GM18909 (cell line): ENCODE data around the gene SHISAL2A.
"Not testable (repeated sequence)": the region's sequence is repeated elsewhere in the genome, so short reads cannot be mapped to it uniquely, and the experiment has no call there.

Experiments used
- ATAC-seq: cut with Tn5 transposase; IDR thresholded peaks from one replicate; pipeline ENCODE4 v1.9.1; 2021; ENCODE audit warnings: mild to moderate bottlenecking; ENCODE audit not compliant: unreplicated experiment, poor library complexity

Gene SHISAL2A

DNA sequence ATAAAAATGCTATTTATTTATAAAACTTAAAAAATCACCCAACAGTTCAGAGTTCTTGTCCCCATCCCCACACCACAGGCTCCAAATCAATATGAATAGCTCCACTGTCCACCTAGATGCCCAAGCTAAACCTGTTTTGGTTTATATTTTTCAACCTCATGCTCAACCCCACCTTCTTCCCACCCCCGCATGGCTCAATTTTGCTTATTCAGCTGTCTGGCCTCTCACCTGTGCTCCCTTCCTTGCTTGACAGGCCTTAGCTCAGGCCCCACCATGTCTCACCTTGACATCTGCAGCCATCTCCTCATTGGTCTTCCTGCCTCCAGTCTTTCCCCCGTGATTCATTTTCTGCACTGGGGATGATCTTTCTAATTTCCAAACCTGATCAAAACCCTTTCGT is 47.4 kb downstream of the SHISAL2A start:
- ATAC-seq: no peak

DNA sequence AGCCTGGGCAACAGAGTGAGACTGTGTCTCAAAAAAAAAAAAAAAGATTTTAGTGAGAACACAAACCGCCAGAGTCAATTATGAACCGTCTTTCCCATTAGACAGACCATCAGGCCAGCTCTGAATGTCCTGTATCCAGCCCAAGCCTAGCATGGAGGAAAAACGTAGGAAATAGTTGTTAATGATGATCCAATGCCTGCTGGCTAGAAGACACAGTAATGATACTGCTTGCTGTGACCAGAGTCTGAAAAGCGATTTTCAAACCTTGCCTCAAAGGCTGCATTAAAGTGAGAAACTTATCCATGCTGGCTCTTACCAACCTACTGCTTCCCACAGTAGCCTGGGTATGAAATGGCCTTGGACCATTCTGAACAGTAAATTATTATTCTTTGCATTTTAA is 48.2 kb downstream of the SHISAL2A start:
- ATAC-seq: no peak

DNA sequence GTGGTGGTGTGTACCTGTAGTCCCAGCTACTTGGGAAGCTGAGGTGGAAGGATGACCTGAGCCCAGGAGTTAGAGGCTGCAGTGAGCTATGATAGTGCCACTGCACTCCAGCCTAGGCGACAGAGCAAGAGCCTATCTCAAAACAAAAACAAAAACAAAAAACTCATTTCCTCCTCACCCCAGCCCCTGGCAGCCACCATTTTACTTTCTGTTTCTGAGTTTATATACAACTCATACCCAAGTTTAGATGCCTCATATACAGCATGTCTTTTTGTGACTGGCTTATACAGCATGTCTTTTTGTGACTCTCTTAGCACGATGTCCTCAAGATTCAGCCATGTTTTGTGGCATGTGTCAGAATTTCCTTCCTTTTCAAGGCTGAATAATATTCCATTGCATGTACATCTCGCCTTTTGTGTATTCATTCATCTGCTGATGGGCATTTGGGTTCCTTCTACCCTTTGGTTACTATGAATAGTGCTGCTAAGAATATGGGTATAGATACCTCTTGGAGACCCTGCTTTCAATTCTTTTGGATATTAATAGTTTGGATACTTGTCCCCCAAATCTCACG is 50.5 kb downstream of the SHISAL2A start:
- no peak for ATAC-seq

DNA sequence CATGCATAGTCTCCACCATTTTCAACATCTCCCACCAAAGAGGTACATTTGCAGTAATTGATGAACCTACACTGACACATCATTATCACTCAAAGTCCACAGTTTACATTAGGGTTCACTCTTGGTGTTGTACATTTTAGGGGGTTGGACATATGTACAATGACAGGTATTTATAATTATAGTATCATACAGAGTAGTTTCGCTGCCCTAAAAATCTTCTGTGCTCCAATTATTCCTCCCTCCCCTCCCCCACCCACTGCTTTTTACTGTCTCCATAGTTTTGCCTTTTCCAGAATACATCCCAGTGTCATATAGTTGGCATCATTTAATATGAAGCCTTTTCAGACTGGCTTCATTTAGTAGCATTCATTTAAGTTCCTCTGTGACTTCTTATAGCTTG is 51.6 kb downstream of the SHISAL2A start:
- ATAC-seq: no peak

DNA sequence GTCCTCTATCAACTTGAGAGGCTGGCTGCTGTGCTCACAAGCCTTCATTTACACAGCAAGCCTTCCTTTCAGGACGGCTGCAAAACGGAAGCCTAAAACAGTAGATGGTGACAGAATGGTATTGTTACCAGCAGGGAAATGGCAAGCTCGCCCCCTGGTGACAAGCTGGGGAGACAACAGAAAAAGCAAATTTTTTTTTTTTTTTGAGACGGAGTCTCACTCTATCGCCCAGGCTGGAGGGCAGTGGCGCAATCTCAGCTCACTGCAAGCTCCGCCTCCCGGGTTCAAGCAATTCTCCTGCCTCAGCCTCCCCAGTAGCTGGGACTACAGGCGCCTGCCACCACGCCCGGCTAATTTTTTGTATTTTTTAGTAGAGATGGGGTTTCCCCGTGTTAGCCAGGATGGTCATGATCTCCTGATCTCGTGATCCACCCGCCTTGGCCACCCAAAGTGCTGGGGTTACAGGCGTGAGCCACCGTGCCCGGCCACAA is 53.3 kb downstream of the SHISAL2A start:
- ATAC-seq: peak; percentile 74

DNA sequence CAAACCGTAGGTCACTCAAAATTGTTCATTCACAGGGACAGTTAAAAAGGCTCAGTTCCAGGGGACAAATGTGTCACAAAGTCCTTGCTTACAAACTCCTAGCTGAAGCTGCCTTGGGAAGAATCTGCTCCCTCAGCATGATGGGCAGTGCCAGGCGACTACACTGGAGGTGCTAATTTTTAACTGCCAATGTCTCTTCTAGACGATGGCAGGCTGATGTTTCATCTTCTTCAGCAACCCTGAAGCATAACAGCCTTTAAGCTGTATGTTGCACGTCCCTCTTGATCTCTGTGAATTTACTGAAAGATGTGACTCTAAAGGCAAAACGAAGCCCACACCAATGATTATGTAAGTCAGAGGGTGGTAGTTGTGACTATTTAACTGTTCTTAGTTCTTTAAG is 53.9 kb downstream of the SHISAL2A start:
- ATAC-seq: no peak

DNA sequence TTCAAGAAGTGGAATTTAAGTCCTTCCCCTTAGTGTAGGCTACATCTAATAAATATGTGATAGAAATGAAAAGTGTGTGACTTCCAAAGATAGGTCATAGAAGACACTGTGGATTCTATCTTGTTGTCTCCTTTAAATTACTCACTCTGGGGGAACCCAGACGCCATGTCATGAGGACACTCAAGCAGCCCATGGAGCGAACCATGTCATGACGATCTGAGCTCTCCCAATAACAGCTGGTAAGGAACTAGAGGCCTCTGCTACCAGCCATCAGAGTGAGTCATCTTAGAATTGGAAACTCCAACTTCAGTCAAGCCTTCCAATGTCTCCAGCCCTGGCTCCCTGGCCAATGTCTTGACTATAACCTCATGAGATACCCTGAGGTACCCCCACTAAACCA is 58.9 kb downstream of the SHISAL2A start:
- ATAC-seq: no peak

DNA sequence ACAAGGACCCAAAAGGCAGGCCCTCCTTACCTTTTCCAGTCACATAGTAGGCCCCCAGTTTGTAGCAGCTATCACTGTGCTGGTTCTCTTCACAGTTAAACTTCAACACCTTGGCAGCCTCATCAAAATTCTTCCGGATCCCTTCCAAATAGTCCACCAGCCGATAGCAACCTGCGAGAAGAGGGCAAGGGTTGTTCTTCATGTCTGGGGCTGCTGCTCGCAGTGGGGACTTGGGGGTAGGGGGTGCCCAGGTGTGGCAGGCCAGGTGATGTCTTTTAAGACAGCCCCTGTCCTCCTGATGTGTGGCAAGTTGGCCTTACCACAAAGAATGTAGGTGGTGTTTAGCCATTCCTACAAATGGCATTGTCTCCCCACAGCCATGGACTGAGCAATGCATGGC is 59.7 kb downstream of the SHISAL2A start:
- no peak for ATAC-seq

DNA sequence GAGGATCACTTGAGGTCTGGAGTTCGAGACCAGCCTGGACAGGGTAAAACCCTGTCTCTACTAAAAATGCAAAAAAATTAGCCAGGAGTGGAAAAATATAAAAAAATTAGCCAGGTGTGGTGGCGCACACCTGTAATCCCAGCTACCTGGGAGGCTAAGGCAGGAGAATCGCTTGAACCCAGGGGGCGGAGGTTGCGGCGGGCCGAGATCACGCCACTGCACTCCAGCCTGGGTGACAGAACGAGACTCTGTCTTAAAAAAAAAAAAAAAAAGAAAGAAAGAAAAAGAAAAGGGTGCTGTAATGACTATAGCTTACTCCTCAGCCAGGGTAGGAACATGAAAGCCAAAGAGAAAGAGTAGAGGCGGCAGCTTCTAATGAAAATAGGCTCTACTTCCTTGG is 60.4 kb downstream of the SHISAL2A start:
- not testable (repeated sequence) for ATAC-seq

DNA sequence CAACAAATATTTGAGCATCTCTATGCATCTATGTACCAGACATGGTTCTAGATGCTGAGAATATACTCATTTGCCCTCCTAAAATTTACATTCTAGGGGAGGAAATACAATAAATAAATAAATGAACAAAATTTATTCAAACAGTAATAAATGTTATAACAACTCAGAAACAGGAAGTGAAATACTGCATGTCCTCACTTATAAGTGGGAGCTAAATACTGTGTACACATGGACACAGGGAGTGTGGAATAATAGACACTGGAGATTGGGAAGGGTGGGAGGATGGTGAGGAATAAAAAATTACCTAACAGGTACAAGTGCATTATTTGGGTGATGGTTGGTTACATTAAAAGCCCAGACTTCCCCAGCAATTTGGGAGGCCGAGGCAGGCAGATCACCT is 60.9 kb downstream of the SHISAL2A start:
- ATAC-seq: no peak

DNA sequence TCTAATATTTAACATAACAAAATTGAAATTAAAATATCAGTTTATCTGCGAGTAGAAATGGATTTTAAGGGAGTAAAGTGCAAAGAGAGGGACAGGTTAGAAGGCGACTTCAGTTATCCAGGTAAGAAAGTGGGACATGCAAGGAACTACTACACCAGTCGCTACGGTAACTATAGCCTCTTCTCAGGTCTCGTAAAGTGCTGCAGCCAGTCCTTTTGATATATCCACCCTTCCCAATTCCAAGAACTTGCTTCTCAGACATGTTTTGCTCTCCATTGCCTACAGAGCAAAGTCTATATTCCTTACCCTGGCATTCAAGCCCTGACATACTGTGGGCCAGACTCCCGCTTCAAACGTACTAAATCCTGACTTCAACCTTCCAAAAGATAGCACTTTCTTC is 62.7 kb downstream of the SHISAL2A start:
- ATAC-seq: no peak

DNA sequence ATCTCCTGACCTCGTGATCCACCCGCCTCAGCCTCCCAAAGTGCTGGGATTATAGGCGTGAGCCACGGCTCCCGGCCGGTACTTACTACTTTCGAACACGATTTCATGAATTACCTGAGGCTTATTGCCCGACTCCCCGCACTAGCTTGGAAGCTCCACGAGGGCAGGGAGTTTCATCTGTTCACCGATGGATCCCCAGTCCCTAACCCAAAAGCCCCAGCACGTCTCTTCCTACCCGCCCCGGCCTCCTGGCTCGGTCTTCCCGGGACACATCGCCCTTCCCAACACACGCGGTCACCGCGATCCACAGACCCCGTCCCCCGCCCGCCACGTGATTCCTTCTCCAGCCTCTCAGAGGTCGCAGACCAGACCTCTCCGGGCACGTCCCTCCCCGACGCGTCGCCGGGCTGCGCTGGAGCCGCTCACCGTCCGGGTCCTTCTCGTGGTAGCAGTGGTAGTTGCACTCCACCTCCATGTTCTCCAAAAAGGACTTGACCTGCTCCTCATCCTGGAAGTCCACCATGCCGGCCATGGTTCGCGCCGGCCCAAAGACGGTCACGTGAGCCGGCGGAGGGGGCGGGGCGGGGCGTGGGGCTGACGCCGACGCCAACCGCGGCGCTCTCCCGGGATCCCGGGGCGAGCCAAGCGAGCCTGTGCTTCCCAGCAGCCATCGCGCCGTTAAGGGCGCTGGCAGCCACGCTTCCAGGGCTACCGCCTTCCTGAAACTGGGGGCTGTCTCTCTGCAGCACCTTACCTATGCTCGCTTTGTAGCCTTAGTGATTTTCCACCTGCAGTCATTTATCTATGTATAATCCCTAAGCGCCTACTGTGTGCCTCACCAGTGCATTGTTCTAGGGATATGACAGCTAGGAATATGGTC is 65.1 kb downstream of the SHISAL2A start, which contains the start of gene COA7:
Gene COA7, minus strand, starts transcription at position 553 of the 880 bp plus-strand sequence. Its CDS starts 21 bp downstream, at position 532.
- peak; percentile 47 for ATAC-seq

DNA sequence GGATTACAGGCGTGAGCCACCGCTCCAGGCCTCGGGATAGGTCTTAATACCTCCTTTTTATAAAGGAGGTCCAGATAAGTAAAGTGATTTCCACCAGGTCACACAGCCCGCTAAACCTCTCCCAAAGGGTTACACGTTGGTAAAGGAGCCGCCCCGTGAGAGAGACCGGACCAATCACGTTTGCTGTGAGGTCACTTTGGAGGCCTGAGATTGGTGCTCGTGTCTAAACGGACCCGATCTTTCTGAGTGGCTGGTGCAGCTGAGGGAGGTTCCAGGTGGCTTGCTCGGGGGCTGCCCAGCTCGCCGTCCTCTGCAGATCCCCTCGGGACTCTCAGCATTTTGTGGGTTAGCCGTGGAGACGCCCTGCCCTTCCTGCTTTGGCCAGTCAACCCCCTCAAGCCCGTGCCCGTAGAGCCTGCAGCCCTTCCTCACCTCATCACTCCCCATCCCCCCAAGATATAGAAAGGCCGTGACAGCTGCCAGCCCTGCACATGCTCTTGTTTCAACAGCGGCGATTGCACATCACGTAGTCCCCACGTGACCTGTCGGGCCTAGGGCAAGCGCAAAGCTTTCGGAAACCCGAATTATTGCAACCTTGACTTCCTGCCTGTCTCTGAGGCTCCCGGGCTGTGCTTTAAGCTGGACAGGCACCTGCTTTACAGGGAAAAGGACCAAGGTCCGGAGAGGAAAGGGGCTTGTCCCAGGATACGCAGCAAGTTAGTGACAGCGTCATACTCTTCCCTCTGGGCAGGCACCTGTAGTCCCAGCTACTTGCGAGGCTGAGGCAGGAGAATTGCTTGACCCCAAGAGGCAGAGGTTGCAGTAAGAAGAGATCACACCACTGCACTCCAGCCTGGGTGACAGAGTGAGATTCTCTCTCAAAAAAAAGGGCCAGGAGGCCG is 70.2 kb downstream of the SHISAL2A start:
- ATAC-seq: peak; percentile 88

DNA sequence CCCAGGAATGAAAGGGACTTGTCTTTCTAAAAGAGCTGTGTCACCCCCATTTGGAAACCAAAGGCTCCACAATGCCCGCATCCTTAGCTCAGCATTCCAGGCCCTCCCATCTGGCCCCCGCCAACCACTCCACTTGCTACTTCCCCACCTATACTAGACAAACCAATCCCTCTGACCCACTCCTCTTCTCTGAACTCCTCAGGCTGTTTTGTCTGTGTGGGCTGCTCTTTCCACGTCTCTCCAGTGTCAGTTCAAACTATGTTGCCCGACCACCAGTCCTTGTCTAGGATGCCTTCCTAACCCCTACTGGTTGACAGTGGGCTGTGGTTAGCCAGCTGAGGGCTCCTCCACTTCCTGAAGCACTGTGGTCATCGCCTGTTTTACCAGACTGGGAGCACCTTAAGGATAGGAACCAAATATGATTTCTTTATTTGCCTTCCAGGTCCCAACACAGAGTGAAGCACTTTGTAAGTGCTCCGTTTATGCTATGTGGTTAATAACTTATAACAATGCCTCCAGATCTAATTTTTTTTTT is 73.2 kb downstream of the SHISAL2A start:
- no peak for ATAC-seq
